NCI-H2081 (cell line): ENCODE results near the gene MAPK8.
A peak's percentile ranks its signal among the peaks of the same experiment; 100 is the strongest.
"Not testable (repeated sequence)": the region's sequence is repeated elsewhere in the genome, so short reads cannot be mapped to it uniquely, and the experiment has no call there.

ENCODE experiments used
- DNase-seq, 2 experiments: peaks; one replicate each; lab custom pipeline; 2025; lab: John Stamatoyannopoulos, UW

Gene MAPK8

DNA sequence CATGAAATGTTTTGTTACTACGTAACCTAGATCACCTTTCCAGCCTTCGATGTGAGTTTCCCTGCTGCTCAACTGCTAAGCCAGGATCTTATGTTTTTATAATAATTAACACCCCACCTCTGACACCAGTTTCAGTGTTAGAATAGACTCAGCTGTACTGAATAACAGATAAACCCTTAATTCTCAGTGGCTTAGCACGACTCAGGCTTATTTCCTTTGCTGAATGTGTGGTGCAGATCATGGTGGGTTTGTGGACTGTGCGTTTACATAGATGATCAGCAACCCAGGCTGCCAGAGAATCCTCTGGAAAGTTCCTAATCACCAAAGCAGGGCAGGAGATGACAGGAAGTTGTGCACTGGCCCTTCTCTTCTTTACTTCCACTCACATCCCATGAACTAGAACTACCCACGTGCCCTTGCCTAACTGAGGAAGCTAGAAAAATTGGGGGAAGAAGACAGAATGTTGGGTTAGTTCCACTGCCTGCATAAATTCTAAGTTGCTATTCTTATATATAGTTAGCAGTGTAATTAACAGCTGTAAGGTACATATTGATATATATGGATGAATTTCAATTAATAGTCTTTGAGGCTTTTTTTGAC is 111.8 kb downstream of the MAPK8 start:
- DNase-seq: no peak

GRCh38 chr10:48419714-48420113 is 113.2 kb downstream of the MAPK8 start:
- no peak for DNase-seq

DNA sequence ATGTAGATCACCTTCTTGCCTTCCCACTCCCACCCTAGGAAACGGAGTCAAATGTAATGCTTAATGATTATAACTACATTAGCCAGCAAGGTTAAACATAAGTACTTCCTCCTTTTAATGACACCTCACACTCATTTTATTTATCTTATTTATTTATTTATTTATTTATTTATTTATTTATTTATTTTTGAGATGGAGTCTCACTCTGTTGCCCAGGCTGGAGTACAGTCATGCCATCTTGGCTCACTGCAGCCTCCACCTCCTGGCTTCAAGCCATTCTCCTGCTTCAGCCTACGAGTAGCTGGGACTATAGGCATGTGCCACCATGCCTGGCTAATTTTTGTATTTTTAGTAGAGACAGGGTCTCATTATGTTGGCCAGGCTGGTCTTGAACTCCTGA is 115.4 kb downstream of the MAPK8 start:
- DNase-seq: not testable (repeated sequence)

- no peak for DNase-seq
Observed at GRCh38 chr10:48423884-48424283, 117.4 kb downstream of the MAPK8 start.

GRCh38 chr10:48428896-48429295 is 122.4 kb downstream of the MAPK8 start:
- no peak for DNase-seq

GRCh38 chr10:48429309-48429708 is 122.8 kb downstream of the MAPK8 start:
- no peak for DNase-seq

DNA sequence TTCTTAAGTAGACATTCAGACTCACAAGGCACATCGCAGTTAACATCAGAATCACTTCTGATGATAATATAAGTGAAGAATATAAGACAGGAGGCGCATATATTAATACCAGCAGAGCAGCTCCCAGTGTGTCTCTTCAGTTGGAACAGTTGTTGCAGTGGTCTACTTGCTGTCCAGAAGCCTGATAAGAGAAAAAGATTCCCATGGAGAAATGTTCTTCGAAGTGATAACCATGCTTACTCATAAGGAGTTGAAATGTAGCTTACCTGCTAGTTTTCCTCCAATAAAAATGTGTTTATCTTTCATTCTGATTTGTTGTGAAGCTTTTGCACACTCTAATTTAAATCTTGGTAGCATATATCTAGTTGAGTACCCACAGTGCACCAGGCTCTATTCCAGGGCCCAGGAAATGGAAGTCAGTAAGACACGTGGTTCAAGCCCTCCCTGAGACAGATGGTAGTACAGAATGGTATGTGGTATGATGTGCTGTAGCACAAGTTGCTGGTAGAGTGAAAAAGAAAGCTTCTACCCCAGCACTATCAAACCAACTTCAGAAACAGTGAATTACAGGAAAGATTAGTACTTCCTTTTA is 124.0 kb downstream of the MAPK8 start:
- no peak for DNase-seq

DNA sequence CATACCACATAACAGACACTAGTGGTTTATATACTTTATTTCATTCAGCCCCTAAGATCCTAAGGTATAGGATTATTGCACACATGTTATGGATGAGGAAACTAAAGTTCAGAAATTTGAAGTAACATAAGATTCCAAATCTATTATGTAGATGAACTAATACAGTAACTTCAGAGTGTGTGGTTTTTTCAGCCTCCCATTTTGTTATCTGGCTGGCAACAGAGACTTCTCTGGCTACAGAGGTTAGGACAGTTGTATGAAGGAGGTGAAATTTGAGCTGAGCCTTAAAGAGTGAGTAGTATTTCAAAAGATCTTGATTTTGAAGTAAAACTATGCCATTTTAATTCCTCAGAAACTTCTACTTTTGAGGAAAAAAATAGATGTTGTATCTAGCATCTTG is 125.4 kb downstream of the MAPK8 start:
- no peak for DNase-seq

GRCh38 chr10:48437546-48437945 is 131.1 kb downstream of the MAPK8 start:
- DNase-seq: no peak

DNA sequence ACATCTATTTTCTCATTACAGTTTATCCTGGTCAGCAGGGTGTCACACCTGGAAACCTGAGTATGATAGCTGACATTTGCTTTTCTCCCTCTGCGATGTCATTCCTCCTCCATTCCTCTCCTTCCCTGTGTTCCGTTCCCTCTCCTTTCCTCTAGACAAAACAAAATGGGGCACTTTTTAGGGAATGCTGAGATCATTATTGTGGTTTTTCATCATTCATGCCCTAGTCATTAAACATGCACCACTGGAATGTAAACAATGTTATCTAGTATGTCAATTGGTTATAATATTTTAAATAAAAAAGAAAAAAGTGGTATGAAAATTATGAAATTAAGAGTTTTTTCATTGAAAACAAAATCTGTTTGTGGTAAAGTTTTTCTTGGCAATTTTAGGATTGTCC is 132.6 kb downstream of the MAPK8 start:
- DNase-seq: no peak

GRCh38 chr10:48439581-48440041 is 133.1 kb downstream of the MAPK8 start:
- no peak for DNase-seq

DNA sequence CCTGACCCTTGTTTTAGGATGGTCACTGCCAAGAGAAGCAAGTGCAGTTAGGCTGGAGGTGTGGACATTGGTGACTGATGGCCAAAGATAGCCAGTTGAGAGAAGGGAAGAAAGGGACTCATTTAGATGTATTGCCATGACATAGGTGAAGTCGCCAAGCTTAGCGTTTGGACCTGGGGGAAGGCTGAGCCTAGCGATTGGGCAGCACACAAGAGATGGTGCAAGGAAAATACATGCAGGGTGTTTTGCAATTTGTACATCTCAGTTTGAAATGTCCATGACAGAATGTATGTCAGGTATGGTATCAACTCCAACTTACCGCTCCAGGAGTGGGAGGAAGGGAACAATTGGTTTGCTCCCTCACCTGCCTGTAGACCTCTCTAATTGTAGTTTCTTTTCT is 134.3 kb downstream of the MAPK8 start:
- DNase-seq: no peak

GRCh38 chr10:48442090-48442808 is 135.8 kb downstream of the MAPK8 start:
- DNase-seq: no peak

DNA sequence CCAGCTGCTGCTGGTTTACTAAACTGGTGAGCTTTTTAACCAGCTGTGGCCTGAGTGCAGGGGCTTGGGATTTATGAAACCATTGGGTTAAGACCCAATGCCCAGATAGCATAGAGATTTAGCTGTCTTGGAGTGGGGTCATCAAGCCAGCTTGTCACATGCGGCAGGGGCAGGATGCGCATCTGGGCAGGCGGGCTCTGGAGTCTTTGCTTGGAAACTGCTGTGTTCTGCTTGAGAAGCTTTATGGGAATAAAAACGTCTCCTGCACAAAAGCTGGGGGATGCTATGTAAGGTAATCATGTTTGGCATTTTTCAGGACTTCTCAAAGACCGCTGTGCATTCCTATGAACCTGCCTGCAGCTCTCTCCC is 136.3 kb downstream of the MAPK8 start:
- DNase-seq: no peak

- DNase-seq: peak in 1 of 2 experiments; percentile 38
Observed at GRCh38 chr10:48444266-48444665, 137.8 kb downstream of the MAPK8 start.

- peak; percentile 16 to 45 for DNase-seq
Observed at GRCh38 chr10:48444861-48445841, 138.7 kb downstream of the MAPK8 start.

DNA sequence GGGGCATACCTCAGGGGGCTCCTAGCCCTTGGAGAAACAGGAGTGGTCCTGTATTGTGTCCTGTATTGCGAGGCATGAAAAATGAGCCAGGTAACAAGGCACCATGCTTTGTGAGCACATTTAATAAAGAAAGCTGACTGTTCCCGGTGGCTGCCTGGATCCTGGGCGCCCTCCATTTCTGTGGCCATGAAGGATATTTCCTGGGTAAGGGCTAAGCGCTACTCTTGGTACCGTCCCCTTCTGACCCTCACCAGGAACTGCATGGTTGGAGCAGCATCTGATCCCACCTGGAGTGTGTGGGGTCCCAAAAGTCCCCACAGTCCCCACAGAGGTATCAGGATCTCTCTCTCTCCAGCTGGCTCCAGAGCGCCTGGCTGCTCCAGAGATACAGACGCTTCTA is 139.5 kb downstream of the MAPK8 start:
- DNase-seq: no peak

DNA sequence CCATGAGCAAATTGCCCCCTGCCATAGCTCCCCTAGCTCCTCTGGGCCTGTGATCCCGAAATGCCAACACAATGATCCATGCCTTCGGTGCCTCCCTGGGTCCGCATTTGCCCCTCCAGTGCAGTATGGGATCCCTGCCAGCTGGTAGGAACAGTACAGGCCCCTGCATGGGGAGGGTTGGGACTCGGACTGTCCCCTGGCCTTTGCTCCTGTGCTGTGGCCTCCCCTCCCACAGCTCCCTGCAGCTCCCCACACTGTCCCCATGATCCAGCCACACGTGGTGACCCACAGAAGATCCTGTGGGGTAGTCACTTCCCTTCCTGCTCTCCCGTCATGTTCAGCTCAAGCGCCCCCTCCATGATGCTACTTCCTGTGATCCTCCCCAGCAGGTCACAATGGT is 140.3 kb downstream of the MAPK8 start:
- DNase-seq: no peak

GRCh38 chr10:48447356-48448215 is 141.1 kb downstream of the MAPK8 start:
- no peak for DNase-seq

- no peak for DNase-seq
Observed at GRCh38 chr10:48448796-48449195, 142.3 kb downstream of the MAPK8 start.

- DNase-seq: no peak
Observed at GRCh38 chr10:48449501-48450232, 143.2 kb downstream of the MAPK8 start.
